Subcutaneous adipose tissue (tissue), 4 donors: ENCODE data around the gene TMEM63A. TPM values are rescaled to one million over a fixed set of nuclear protein-coding genes. Genes with fewer than 3 reads are reported as not detected.

Source experiments
- total RNA-seq, 4 donors: library from RNA; depleted of rRNA; stranded (reverse); fragments of >200 nt; gene quantifications; one replicate each; pipeline ENCODE4 v1.1.0, GENCODE V29; 2016
- TF ChIP-seq, protein P1 (sequence below): fragments of 450-650 bp; IDR thresholded peaks from one replicate; pipeline ENCODE4 v1.5.1; 2016; ENCODE audit warnings: low read depth, mild to moderate bottlenecking, control low read depth, antibody characterized with exemption, moderate library complexity

TMEM63A gene
- total RNA-seq, 4 donors from 2014 or later, result 65.5 to 115 (median 68.3) TPM

DNA sequence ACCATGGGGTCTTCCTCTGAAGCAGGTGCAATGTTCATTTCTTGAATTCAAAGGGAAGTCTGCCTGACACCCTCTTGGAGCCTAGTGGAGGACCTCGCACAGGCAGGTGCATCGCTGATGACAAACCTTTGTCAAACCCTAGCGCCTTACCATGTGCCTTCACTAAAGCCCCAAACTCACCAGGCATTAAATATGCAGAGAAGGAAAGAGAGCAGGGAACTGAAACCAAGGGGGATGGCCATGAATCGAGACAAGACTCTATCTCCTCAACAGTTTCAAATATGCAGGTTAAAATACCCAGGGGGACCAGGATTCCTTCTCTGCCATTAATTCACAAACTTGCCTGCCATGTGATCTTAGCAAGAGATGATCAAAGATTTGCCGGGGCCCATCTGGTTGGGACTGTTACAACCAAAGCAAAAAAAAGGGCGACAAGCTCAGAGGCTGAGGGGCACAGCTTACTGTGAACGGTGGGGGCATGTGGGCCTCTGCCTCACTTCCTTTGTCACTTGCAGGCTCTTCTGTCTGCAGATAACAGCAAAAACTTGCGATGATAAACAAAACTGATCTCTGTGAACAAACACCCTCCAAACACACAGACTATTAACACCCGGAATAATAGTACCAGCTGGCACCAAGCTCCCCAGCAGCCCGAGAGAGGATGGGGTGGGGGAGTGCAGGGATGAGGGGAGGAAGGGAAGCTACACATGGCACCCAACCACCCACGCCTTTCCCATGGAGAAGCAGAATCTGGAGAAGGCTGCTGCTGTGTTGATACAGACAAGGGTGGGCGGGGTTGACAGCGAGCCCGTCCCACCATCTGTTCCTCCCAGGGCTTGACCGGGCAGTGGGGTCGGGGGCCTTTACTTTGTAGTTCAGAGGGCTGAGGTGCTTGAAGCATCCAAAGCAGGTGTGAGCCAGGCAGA lies 33.9 kb downstream of the TMEM63A start:
- TF ChIP-seq, protein P1, sequence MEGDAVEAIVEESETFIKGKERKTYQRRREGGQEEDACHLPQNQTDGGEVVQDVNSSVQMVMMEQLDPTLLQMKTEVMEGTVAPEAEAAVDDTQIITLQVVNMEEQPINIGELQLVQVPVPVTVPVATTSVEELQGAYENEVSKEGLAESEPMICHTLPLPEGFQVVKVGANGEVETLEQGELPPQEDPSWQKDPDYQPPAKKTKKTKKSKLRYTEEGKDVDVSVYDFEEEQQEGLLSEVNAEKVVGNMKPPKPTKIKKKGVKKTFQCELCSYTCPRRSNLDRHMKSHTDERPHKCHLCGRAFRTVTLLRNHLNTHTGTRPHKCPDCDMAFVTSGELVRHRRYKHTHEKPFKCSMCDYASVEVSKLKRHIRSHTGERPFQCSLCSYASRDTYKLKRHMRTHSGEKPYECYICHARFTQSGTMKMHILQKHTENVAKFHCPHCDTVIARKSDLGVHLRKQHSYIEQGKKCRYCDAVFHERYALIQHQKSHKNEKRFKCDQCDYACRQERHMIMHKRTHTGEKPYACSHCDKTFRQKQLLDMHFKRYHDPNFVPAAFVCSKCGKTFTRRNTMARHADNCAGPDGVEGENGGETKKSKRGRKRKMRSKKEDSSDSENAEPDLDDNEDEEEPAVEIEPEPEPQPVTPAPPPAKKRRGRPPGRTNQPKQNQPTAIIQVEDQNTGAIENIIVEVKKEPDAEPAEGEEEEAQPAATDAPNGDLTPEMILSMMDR, result no peak

DNA sequence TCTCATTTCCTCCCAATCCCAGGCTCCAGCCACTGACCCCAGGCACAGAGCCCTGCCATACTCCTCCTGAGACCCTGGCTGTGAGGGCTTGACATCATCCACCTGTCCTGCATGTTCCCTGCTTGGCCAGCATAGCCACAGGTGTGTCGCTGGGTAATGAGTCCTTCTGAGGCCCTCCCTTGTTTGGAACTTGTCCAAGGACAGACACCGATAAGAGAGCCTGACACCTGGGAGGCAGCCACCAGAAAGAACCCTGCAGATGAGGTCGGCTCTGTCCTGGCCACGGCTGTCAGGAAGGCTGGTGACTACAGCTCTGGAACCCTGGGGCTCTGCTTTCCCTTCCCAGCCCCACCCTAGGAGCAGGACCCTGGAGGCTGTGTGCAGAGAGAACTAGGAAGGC lies 34.6 kb downstream of the TMEM63A start:
- TF ChIP-seq, protein P1, result no peak

DNA sequence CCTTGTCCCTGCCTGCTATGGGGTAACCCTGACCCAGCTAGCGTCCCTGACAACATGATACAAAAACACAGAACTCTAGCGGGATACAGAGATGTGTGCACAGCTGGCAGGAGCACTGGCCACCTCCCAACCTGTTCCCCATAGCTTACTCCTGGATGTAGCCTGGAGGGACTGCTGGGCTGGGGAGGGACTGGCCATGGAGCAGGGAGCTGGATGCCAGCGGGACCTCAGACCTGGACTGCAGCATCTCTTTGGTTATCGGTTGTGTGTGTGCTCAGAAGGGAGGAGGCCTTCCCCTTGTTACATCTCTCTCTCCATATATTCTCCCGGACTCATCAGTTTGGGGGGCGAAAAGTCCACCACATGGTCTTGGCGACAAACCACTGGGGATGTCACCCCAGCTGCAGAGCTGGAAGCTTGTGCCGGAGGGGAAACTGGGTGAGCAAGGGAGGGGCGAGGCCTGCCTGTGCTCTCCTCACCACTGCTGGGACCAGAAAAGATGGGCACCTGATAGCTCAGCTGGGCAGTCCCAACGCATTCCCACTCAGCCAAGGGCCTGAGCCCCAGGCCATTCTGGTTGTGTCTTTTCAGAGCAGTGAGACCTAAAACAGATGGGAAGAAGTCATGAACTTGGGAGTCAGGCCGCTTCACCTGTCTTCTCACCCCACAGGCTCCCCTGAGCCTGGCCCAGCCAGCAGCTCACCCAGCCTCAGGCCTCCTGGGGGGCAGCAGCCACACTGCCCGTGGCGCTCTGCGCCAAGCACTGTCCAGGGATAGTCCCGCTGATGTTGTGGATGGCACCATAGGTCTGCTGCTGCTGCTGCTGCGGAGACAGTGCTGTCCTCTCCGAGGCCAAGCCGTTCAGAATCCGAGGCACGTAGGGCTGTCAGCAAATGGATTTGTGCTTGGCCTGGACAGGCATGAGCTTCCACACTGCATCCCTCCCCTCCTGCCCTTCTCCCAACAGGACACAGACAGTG lies 35.6 kb downstream of the TMEM63A start:
- TF ChIP-seq, protein P1, result no peak

DNA sequence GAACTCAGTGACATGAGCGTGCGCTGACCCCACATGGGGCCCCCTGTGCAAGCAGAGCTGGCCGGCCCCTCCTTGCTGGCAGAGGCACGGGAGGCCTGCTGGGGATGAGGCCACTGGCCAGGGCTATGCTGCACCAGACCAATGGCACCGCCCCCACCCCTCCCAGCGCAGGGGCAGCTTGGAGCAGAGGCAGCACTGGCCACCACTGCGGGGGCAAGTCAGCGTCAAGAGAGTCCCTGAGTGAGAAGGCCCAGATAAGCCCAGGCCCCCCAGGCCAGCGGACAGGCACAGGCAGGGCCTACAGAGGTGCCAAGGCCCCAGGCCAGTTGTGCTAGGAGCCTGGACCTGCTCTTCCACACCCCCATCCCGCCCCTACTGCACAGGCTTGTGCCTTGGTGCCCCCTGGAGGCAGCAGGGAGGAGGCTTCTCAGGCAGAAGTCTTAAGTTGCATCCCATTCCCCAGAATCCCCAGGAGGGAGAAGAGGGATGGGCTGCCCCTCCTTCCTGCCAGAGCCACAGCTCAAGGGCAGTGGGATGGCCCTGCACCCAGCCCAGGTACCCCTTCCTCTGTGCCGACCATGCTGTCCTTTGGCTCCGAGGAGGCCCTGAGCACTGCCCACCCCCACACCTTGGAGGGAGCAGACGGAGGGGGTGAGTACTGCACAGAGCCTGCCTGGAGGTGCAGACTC lies 36.5 kb downstream of the TMEM63A start:
- TF ChIP-seq, protein P1, result no peak

DNA sequence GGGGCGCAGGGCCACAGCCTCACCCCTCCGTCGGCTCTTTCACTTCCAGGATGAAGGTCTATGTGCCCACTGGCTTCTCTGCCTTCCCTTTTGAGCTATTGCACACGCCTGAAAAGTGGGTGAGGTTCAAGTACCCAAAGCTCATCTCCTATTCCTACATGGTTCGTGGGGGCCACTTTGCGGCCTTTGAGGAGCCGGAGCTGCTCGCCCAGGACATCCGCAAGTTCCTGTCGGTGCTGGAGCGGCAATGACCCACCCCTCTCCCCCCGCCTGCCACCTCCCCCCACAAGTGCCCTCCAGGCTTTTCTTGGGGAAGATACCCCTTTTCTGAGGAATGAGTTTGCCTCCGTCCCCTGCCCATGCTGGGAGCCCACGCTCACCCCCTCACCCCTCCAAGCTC lies 37.1 kb downstream of the TMEM63A start:
- TF ChIP-seq, protein P1, result no peak

DNA sequence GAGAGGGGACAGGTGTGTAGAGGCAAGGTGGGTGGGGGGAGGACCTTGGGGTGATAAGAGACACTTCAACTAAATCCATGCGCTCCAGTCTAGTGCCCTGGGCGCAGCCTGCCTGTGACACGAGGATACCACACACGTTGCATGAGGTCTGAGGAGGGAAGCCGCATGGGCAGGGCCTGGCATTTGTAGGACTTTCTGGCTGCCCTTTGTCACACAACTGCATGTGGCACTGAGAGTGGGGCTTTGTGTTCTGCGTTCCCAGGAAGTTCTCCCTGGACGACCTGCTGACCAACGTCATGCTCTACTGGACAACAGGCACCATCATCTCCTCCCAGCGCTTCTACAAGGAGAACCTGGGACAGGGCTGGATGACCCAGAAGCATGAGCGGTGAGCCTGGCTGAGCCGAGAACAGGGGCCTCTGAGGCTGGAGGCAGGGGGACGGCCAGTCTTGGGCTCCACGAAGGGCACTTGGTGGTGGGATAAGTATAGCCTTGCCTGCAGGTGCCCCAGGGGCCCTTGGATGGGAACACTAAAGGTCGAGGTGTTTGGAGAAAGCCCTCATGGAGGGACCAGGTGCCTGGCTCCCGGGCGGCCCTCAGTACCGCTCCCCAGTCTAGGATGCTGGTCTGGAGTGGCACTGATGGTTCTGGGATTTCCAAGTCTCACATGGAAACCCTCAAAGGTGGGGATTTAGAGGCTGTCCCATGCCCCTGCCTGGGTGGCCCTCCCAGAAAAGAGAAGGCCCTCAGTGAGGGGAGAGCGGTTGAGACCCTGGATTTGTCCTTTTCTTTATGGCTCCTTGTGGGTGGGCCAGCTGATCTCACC lies 37.7 kb downstream of the TMEM63A start:
- TF ChIP-seq, protein P1, result no peak
